Measurements from ENCODE around the gene REXO1. TPM values are rescaled to one million over a fixed set of nuclear protein-coding genes. Genes with fewer than 3 reads are reported as not detected.

REXO1 gene
- total RNA-seq, 1 experiment from 2014 or later, result 52.1 TPM

- TF ChIP-seq CTCF (IDR thresholded peaks at IDR 0.05), result no peak
- TF ChIP-seq TCF7L2 (IDR thresholded peaks at IDR 0.05; ENCODE audit: low read depth, low read length), result no peak
- TF ChIP-seq SIN3A (IDR thresholded peaks at IDR 0.05; ENCODE audit: borderline replicate concordance, insufficient read depth, low read depth, low read length), result no peak
- TF ChIP-seq, protein P1, sequence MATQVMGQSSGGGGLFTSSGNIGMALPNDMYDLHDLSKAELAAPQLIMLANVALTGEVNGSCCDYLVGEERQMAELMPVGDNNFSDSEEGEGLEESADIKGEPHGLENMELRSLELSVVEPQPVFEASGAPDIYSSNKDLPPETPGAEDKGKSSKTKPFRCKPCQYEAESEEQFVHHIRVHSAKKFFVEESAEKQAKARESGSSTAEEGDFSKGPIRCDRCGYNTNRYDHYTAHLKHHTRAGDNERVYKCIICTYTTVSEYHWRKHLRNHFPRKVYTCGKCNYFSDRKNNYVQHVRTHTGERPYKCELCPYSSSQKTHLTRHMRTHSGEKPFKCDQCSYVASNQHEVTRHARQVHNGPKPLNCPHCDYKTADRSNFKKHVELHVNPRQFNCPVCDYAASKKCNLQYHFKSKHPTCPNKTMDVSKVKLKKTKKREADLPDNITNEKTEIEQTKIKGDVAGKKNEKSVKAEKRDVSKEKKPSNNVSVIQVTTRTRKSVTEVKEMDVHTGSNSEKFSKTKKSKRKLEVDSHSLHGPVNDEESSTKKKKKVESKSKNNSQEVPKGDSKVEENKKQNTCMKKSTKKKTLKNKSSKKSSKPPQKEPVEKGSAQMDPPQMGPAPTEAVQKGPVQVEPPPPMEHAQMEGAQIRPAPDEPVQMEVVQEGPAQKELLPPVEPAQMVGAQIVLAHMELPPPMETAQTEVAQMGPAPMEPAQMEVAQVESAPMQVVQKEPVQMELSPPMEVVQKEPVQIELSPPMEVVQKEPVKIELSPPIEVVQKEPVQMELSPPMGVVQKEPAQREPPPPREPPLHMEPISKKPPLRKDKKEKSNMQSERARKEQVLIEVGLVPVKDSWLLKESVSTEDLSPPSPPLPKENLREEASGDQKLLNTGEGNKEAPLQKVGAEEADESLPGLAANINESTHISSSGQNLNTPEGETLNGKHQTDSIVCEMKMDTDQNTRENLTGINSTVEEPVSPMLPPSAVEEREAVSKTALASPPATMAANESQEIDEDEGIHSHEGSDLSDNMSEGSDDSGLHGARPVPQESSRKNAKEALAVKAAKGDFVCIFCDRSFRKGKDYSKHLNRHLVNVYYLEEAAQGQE (IDR thresholded peaks at IDR 0.05; ENCODE audit: insufficient read depth in 1 of 2, low read depth in 2 of 2, low read length in 1 of 2), result no peak
- TF ChIP-seq POLR2AphosphoS5 (IDR thresholded peaks at IDR 0.05; ENCODE audit: low read depth, low read length), result no peak
- no peaks in the 10 kb centered on the region for H3K27me3 ChIP-seq (ENCODE audit: control insufficient read depth, insufficient read depth, low read length)
- ATAC-seq, result no peak
- peaks cover 26% of the 10 kb centered on the region for H3K4me1 ChIP-seq (ENCODE audit: control insufficient read depth, insufficient read depth, low read length)
- DNase-seq (ENCODE audit: low read depth, low spot score), result no peak
- POLR2A ChIA-PET, result no interaction called here
- CTCF ChIA-PET, result interaction anchor here (0.6 kb wide), 1 partner anchor 63 kb away, joined by 4 read pairs; no protein-coding TSS in a partner anchor
- no peaks in the 10 kb centered on the region for H3K9me3 ChIP-seq (ENCODE audit: control insufficient read depth, insufficient read depth, low read depth, low read length)
- BruUV-seq (replicated peaks), result no TSS peak
- peak overlapping the region; percentile 76 to 80 for H3K4me3 ChIP-seq (ENCODE audit: low read depth in 2 of 2, low read length in 2 of 2)
- H3K27ac ChIP-seq (ENCODE audit: low read length), result peak overlapping the region; percentile 88
- H3K36me3 ChIP-seq (ENCODE audit: control insufficient read depth, insufficient read depth, low read length), result peaks cover 5% of the 10 kb centered on the region; the same call in 1 of the 2 replicates
- in situ Hi-C loops (cut with HindIII; ENCODE audit: low pct_unique_long_range_greater_than_20kb, low sequenced_read_pairs) (no loop called here), intact Hi-C loops (cut with micrococcal nuclease; ENCODE audit: unreplicated experiment) (no loop called here)
These were observed 11.9 kb upstream of the REXO1 start for GRCh38 chr19:1860042-1860775.

- no peaks in the 10 kb centered on the region for H3K9me3 ChIP-seq (ENCODE audit: control insufficient read depth, insufficient read depth, low read depth, low read length)
- no TSS peak for BruUV-seq (replicated peaks)
- CTCF ChIA-PET, result interaction anchor here (0.6 kb wide), 1 partner anchor 16 kb away, joined by 7 read pairs; no protein-coding TSS in a partner anchor
- H3K27ac ChIP-seq (ENCODE audit: low read length), result peak overlapping the region; percentile 69
- TF ChIP-seq, protein P1 (IDR thresholded peaks at IDR 0.05; ENCODE audit: insufficient read depth in 1 of 2, low read depth in 2 of 2, low read length in 1 of 2), result no peak
- no peak; the same call in 1 of the 2 replicates for TF ChIP-seq CTCF (IDR thresholded peaks at IDR 0.05)
- TF ChIP-seq POLR2AphosphoS5 (IDR thresholded peaks at IDR 0.05; ENCODE audit: low read depth, low read length), result no peak
- TF ChIP-seq SIN3A (IDR thresholded peaks at IDR 0.05; ENCODE audit: borderline replicate concordance, insufficient read depth, low read depth, low read length), result no peak
- TF ChIP-seq TCF7L2 (IDR thresholded peaks at IDR 0.05; ENCODE audit: low read depth, low read length), result no peak
- peaks cover 26% of the 10 kb centered on the region for H3K4me1 ChIP-seq (ENCODE audit: control insufficient read depth, insufficient read depth, low read length)
- DNase-seq (ENCODE audit: low read depth, low spot score) (no peak), ATAC-seq (no peak)
- POLR2A ChIA-PET, result no interaction called here
- no peaks in the 10 kb centered on the region for H3K27me3 ChIP-seq (ENCODE audit: control insufficient read depth, insufficient read depth, low read length)
- peaks cover 5% of the 10 kb centered on the region; the same call in 1 of the 2 replicates for H3K36me3 ChIP-seq (ENCODE audit: control insufficient read depth, insufficient read depth, low read length)
- peak overlapping the region; percentile 76 to 80 for H3K4me3 ChIP-seq (ENCODE audit: low read depth in 2 of 2, low read length in 2 of 2)
- in situ Hi-C loops (cut with HindIII; ENCODE audit: low pct_unique_long_range_greater_than_20kb, low sequenced_read_pairs) (no loop called here), intact Hi-C loops (cut with micrococcal nuclease; ENCODE audit: unreplicated experiment) (no loop called here)
These were observed 11.1 kb upstream of the REXO1 start for GRCh38 chr19:1859331-1859781.

Measured in Panc1 (cell line).